SH-SY5Y (cell line): Measurements from ENCODE around the gene CEP63.

Source experiments
- GATA2 ChIP-seq: IDR thresholded peaks from 2 replicates; pipeline ENCODE4 v1.6.1; 2011; ENCODE audit warnings: mild to moderate bottlenecking, low read depth, low read length
- GATA3 ChIP-seq: IDR thresholded peaks from 2 replicates; pipeline ENCODE4 v1.6.1; 2011; ENCODE audit warnings: low read depth, mild to moderate bottlenecking, low read length, moderate library complexity

GRCh38 chr3:134613006-134613520 is 127.2 kb downstream of the CEP63 start:
- no peak for TF ChIP-seq GATA3
- TF ChIP-seq GATA2 = no peak
